ENCODE data around the gene LTBP1. TPM values are rescaled to one million over a fixed set of nuclear protein-coding genes. Genes with fewer than 3 reads are reported as not detected.

LTBP1 gene
- total and polyA plus RNA-seq, 10 of the 15 experiments (the other 5 are each of a cell fraction or from before 2014, with no cell fraction given): 0.01 to 0.28 (median 0.12) TPM; not detected in 2

GRCh38 chr2:33366473-33366872 is 419.7 kb downstream of the LTBP1 start:
- no peaks in the 10 kb centered on the region for H3K9me3 ChIP-seq (replicated peaks; ENCODE audit: control insufficient read depth, insufficient read depth, low read length)
- H3K4me1 ChIP-seq (ENCODE audit: control insufficient read depth, insufficient read depth, low read length): no peaks in the 10 kb centered on the region
- intact Hi-C loops (cut with micrococcal nuclease; ENCODE audit: unreplicated experiment) (no loop called here), in situ Hi-C loops (cut with MboI) (no loop called here)
- FAIRE-seq: no peak
- H3K4me3 ChIP-seq: no peak overlapping the region
- TF ChIP-seq ATF2 (IDR thresholded peaks at IDR 0.05; ENCODE audit: low read length): no peak
- no peak for TF ChIP-seq CUX1 (IDR thresholded peaks at IDR 0.05; ENCODE audit: insufficient replicate concordance, low read depth, low read length)
- no peak for TF ChIP-seq SIN3A (IDR thresholded peaks at IDR 0.05; ENCODE audit: low read depth, low read length)
- no peak for TF ChIP-seq SUPT20H (IDR thresholded peaks at IDR 0.05; ENCODE audit: borderline replicate concordance, control insufficient read depth, low read depth, low read length)
- no peak for TF ChIP-seq BACH1 (IDR thresholded peaks at IDR 0.05; ENCODE audit: borderline replicate concordance)
- TF ChIP-seq KAT2A (conservative IDR thresholded peaks at IDR 0.05; ENCODE audit: control insufficient read depth, low read depth, low read length): no peak
- no peak for TF ChIP-seq SMAD1 (IDR thresholded peaks at IDR 0.05; ENCODE audit: low read depth, partially characterized antibody)
- TF ChIP-seq FOXM1 (IDR thresholded peaks at IDR 0.05; ENCODE audit: low read depth, low read length): no peak
- no peak for TF ChIP-seq ZSCAN29 (IDR thresholded peaks at IDR 0.05)
- TF ChIP-seq MAX (IDR thresholded peaks at IDR 0.05; ENCODE audit: low read depth, low read length): no peak
- no peak for TF ChIP-seq ATF3 (IDR thresholded peaks at IDR 0.05; ENCODE audit: borderline replicate concordance, extremely low read depth, low read depth, low read length)
- no peak for TF ChIP-seq POLR2AphosphoS2 (IDR thresholded peaks at IDR 0.05; ENCODE audit: low read depth, low read length)
- no peaks in the 10 kb centered on the region for H3K36me3 ChIP-seq (ENCODE audit: control insufficient read depth in 2 of 2, insufficient read depth in 2 of 2, low read length in 1 of 2)
- H2AFZ ChIP-seq (ENCODE audit: control insufficient read depth, low read depth, low read length): no peak overlapping the region
- no TSS peak for BruUV-seq (replicated peaks)
- no peak overlapping the region for H3K4me2 ChIP-seq (ENCODE audit: control insufficient read depth, insufficient read depth)
- ChIA-PET POLR2A (no interaction called here), SMC1A (ENCODE audit: uncharacterized antibody, unreplicated experiment) (interaction anchor here (0.5 to 2.6 kb wide), 4 partner anchors 9 to 273 kb away, joined by 3 to 7 read pairs (median 3); no protein-coding TSS in a partner anchor), RAD21 (ENCODE audit: unreplicated experiment) (interaction anchor here (0.6 kb wide), 1 partner anchor 35 kb away, joined by 3 read pairs; no protein-coding TSS in a partner anchor), CTCF (interaction anchor here (0.7 to 1.3 kb wide), 2 partner anchors 13 to 18 kb away, joined by 4 read pairs; no protein-coding TSS in a partner anchor)
- no peak for ATAC-seq
- DNase-seq (ENCODE audit: low read depth, low spot score): no peak
- H3K27me3 ChIP-seq (replicated peaks in 1 of 2; ENCODE audit: control insufficient read depth in 2 of 2, insufficient read depth in 2 of 2, low read length in 1 of 2): peaks cover 2 to 3% of the 10 kb centered on the region in 2 experiments; a peak in 3 of 4 replicates
- no peaks in the 10 kb centered on the region for H3K79me2 ChIP-seq (ENCODE audit: control insufficient read depth, insufficient read depth, low read length)
- H4K20me1 ChIP-seq (ENCODE audit: control insufficient read depth, insufficient read depth): no peaks in the 10 kb centered on the region
- 42% methylated on average over 5 of the region's 5 CpGs for WGBS (ENCODE audit: insufficient coverage, insufficient replicate concordance, low lambda C conversion rate, missing lambda C conversion rate)
- no peak overlapping the region for H3K9ac ChIP-seq (ENCODE audit: control insufficient read depth, insufficient read depth, low read length)
- no peak overlapping the region for H3K27ac ChIP-seq (ENCODE audit: control insufficient read depth, insufficient read depth)

Data from GM12878 (cell line).